Fibroblast of villous mesenchyme (primary cell): ENCODE data around the gene NIPAL4. TPM values are rescaled to one million over a fixed set of nuclear protein-coding genes. Genes with fewer than 3 reads are reported as not detected.

Experiments
- DNase-seq: peaks from one replicate; pipeline ENCODE4 v3.0.0-alpha.2; 2010; ENCODE audit warnings: low read depth
- H3K4me3 ChIP-seq: 2 replicates; pipeline ENCODE4 v1.5.1; 2011; ENCODE audit warnings: low read depth, mild to moderate bottlenecking, low read length
- total RNA-seq: library from RNA; depleted of rRNA; stranded (reverse); fragments of >200 nt; gene quantifications from 2 replicates; pipeline ENCODE4 v1.2.3, GENCODE V29; 2012
- TF ChIP-seq, protein P1 (sequence below): IDR thresholded peaks from 2 replicates; pipeline ENCODE4 v1.5.1; 2012; ENCODE audit warnings: low read depth, mild to moderate bottlenecking, low read length; ENCODE audit not compliant: insufficient read depth

Gene NIPAL4
- total RNA-seq, 1 donor = 1.7 TPM

DNA sequence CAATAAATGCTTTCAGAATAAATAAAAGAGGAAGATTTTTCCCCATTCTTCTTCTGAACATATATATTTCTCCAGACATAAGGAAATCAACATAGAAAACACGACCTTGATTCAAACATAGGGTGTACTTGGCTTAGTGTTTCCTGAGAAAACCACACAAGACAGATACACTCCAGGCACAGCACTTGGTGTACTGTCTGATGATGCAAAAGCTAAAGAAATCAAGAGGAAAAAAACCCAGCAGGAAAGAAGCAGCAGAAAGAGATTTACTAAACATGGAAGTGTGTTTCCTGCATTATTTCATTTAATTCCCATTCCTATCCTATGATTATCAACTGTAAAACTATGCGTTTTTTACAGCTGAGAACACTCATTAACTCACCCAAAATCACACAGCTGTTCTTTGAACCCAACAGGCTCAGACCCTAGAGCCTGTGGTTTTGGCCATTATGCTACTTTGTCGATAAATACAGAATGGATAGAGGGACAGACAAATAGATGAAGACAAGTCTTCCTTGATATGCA lies 46.1 kb downstream of the NIPAL4 start:
- no peak overlapping the region for H3K4me3 ChIP-seq
- DNase-seq = peak; percentile 79
- TF ChIP-seq, protein P1, sequence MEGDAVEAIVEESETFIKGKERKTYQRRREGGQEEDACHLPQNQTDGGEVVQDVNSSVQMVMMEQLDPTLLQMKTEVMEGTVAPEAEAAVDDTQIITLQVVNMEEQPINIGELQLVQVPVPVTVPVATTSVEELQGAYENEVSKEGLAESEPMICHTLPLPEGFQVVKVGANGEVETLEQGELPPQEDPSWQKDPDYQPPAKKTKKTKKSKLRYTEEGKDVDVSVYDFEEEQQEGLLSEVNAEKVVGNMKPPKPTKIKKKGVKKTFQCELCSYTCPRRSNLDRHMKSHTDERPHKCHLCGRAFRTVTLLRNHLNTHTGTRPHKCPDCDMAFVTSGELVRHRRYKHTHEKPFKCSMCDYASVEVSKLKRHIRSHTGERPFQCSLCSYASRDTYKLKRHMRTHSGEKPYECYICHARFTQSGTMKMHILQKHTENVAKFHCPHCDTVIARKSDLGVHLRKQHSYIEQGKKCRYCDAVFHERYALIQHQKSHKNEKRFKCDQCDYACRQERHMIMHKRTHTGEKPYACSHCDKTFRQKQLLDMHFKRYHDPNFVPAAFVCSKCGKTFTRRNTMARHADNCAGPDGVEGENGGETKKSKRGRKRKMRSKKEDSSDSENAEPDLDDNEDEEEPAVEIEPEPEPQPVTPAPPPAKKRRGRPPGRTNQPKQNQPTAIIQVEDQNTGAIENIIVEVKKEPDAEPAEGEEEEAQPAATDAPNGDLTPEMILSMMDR = no peak

DNA sequence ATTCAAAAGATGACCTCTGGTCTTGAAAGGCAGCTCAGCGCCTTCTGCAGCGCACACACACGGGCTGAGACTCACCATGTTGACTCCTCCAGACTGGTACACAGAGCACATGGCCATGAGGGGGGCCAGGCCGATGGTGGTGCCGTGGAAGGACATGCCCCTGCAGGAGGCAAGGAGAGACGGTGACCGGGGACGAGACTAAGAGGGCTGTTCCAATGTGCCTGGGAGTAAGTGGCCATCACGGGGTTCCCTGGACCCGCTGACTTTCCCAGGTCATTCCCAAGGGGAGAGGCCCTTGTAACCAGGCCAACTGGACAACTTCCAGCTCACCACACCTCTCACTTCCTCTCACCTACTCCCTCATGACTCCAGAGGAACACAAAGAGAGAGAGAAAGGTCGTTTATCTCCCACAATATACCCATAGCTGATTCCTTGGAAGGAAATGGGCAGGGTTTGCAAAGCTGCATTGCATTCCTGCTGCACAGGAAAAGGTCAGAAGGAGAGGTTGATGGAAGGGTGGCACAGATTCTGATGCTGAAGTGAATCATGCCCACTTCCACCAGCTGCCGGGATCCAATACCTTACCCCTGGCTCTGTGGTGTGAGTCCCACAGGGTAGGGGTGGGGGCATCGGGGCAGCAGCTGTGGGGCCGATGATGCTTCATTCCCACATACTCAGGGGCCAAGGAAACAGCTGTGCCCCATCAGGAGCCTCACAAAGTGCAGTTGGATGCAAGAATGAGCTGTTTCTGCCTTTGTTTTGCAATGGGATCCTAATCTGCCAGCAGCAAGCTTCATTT lies 47.2 kb downstream of the NIPAL4 start:
- no peak overlapping the region for H3K4me3 ChIP-seq
- peak; percentile 64 for DNase-seq

GRCh38 chr5:157509093-157509492 lies 49.1 kb downstream of the NIPAL4 start:
- no peak for DNase-seq

More for the DNA sequence above, 47.2 kb downstream of the NIPAL4 start:
- TF ChIP-seq, protein P1 = no peak

GRCh38 chr5:157509587-157509986 lies 49.6 kb downstream of the NIPAL4 start:
- no peak for DNase-seq
- TF ChIP-seq, protein P1 = no peak
- H3K4me3 ChIP-seq = no peak overlapping the region

More at GRCh38 chr5:157509093-157509492, 49.1 kb downstream of the NIPAL4 start:
- TF ChIP-seq, protein P1 = no peak
- no peak overlapping the region for H3K4me3 ChIP-seq

GRCh38 chr5:157510682-157511081 lies 50.7 kb downstream of the NIPAL4 start:
- TF ChIP-seq, protein P1 = no peak
- no peak overlapping the region for H3K4me3 ChIP-seq

DNA sequence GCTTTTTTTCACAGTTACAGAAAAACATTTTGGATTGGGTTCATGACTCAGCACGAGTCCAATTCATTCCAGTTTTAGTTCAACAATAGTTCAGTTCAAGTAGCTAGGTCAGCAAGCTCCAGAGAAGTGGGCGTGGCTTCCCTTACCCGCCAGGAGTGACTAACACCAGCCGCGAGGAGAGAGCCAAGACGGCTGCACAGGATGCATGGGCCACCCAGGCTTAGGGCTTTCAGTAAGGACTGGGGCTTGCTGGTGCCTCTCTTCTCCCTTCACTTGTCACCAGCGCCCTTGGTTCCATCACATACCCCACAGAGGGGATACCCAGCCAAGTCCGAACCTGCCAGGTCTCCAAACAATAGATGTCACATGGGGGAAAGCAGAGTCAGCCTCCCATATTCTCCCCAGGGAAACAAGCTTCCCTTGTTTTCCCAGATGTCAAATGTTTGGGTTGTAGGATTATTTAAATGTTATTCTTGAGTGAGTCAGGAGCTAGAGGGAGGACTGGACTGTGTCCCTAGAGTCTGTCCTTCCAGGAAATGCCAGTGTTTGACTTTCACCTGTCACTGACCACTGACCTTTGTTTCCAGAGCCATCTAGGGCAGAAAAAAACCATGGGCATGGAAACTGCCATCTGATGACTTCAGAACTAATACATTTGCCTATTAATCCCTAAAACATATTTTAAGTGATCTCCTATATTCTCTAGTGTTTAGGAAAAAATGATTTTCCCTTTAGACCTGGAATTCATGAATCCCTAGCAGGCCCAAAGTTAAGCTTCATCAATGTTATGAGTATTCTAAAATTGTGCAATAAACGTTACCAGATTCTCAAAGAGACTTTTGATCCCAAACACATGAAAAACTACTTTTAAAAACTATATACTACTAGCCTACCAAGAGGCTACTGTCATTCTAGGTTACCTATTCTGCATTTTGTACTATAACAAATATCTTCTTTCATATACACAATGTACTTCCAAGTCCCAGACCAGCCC lies 51.9 kb downstream of the NIPAL4 start:
- H3K4me3 ChIP-seq = no peak overlapping the region
- TF ChIP-seq, protein P1 = no peak
- peak; percentile 96 for DNase-seq

More at GRCh38 chr5:157510682-157511081, 50.7 kb downstream of the NIPAL4 start:
- DNase-seq = no peak
